DOHH2 (cell line): ENCODE results near the gene DIDO1.

Experiments used
- CTCF ChIP-seq: fragments of 200-600 bp; sonication (generic); IDR thresholded peaks from one replicate; pipeline ENCODE4 v1.5.1; 2014; ENCODE audit warnings: antibody characterized with exemption, mild to moderate bottlenecking, low read depth, low read length; ENCODE audit not compliant: poor library complexity, severe bottlenecking
- EZH2phosphoT487 ChIP-seq: fragments of 200-600 bp; sonication (generic); IDR thresholded peaks from 2 replicates; pipeline ENCODE4 v1.6.1; 2017; ENCODE audit warnings: borderline replicate concordance, mild to moderate bottlenecking, antibody characterized with exemption, low read length, moderate library complexity, mixed read lengths

DNA sequence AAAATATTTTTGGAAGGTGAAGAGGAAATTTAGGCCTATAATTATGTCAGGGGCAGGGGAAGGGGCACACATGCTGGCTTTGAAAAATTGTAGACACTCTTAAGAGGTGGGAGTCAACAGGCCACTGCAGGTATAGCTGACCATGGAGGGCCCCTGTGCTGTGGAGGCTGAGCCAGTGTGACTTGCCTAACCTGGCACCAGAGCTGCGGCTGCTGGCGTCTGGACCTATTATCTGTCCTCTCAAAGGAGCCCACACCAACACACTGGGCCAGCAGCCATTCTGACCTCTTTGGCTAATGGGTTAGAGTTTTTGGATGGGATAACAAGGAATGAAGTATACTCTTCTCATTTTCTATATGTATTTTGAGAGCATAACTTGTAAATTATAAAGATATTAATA is 16.2 kb upstream of the DIDO1 start:
- TF ChIP-seq CTCF (no peak), EZH2phosphoT487 (no peak)
